ENCODE data around the gene CCL22.
A peak's percentile ranks its signal among the peaks of the same experiment; 100 is the strongest.
"Not testable (repeated sequence)": the region's sequence is repeated elsewhere in the genome, so short reads cannot be mapped to it uniquely, and the experiment has no call there.

CCL22 gene

GRCh38 chr16:57335366-57335765 lies 23.2 kb upstream of the CCL22 start:
- H3K4me3 ChIP-seq (ENCODE audit: low read length) = no peak overlapping the region
- no peak for DNase-seq (ENCODE audit: low read depth)
- TF ChIP-seq, protein P1, sequence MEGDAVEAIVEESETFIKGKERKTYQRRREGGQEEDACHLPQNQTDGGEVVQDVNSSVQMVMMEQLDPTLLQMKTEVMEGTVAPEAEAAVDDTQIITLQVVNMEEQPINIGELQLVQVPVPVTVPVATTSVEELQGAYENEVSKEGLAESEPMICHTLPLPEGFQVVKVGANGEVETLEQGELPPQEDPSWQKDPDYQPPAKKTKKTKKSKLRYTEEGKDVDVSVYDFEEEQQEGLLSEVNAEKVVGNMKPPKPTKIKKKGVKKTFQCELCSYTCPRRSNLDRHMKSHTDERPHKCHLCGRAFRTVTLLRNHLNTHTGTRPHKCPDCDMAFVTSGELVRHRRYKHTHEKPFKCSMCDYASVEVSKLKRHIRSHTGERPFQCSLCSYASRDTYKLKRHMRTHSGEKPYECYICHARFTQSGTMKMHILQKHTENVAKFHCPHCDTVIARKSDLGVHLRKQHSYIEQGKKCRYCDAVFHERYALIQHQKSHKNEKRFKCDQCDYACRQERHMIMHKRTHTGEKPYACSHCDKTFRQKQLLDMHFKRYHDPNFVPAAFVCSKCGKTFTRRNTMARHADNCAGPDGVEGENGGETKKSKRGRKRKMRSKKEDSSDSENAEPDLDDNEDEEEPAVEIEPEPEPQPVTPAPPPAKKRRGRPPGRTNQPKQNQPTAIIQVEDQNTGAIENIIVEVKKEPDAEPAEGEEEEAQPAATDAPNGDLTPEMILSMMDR (IDR thresholded peaks at IDR 0.05; ENCODE audit: insufficient read depth, low read depth, low read length, missing control alignments) = no peak

DNA sequence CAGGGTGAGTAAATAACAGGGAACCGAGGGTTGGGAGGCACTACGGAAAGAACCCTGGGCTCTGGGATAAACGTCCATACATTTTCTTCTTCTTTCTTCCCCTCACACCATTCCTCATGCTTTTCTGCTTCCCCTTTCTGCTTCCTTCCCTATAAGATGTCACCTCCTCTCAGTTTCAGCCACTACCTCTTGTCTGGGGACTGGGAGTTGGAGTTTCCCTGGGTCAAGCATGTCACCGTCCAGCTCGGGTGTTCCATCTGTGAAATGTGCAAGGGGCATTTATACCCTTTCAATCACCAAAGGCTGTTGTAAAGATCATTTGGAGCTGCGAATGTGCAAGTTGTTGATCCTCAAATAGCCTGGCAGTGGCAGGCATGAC lies 17.5 kb upstream of the CCL22 start:
- no peak overlapping the region for H3K4me3 ChIP-seq (ENCODE audit: low read length)
- TF ChIP-seq, protein P1 (IDR thresholded peaks at IDR 0.05; ENCODE audit: insufficient read depth, low read depth, low read length, missing control alignments) = no peak
- DNase-seq (ENCODE audit: low read depth) = no peak

DNA sequence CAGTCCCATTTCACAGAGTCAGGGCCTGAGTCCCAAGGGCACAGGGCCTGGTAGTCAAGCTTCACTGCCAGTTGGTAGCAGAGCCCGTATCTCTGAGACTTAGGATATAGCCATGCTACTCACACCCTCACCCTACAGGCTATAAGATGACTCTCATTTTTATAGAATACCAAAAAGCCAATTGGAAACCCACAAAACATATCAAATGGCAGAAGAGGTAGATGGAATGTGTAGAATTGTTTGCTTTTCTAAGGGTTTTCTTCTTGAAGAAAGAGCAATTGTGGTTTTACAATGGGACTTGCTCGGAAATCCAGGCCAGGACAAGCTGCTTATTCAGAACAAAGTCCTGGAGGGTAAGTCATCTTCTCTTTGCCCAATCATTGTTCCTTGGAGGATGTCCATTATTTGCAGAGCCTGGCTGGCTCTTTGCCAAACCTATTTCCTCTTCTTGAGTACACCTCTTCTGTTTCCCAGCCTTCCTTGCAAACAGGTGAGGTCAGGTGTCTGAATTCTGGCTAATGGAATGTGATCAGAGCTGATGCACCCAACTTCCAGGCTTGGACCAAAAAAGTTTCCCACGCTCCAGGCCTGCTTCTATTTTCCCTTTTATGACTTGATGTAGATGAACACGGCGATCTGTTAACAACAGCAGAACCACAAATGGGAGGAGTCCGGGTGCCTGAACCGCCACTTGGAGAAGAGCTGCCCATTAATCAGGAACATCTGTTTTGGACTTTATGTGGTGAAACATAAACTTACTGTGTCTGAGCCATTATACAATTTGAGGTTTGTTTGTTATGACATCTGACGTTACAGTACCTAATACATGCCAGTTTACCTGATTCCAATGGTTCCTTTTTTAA lies 16.9 kb upstream of the CCL22 start:
- DNase-seq (ENCODE audit: low read depth) = peak; percentile 100
- TF ChIP-seq, protein P1 (IDR thresholded peaks at IDR 0.05; ENCODE audit: insufficient read depth, low read depth, low read length, missing control alignments) = no peak
- H3K4me3 ChIP-seq (ENCODE audit: low read length) = no peak overlapping the region

DNA sequence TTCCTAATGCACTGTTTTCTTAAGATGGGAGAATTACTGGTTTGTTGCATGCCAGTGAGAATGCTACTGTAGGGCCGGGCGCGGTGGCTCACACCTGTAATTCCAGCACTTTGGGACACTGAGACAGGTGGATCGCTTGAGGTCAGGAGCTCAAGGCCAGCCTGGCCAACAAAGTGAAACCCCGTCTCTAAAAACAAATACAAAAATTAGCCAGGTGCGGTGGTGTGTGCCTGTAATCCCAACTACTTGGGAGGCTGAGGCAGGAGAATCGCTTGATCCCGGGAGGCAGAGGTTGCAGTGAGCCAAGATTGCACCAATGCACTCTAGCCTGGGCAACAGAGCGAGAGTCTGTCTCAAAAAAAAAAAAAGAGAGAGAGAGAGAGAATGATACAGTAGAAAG lies 16.0 kb upstream of the CCL22 start:
- H3K4me3 ChIP-seq (ENCODE audit: low read length); DNase-seq (ENCODE audit: low read depth): not testable (repeated sequence)

- no peak overlapping the region for H3K4me3 ChIP-seq (ENCODE audit: low read length)
- TF ChIP-seq, protein P1 (IDR thresholded peaks at IDR 0.05; ENCODE audit: insufficient read depth, low read depth, low read length, missing control alignments) = no peak
- DNase-seq (ENCODE audit: low read depth) = no peak
These were observed 15.4 kb upstream of the CCL22 start for GRCh38 chr16:57343221-57343620.

GRCh38 chr16:57344094-57344493 lies 14.5 kb upstream of the CCL22 start:
- H3K4me3 ChIP-seq (ENCODE audit: low read length); DNase-seq (ENCODE audit: low read depth): not testable (repeated sequence)

DNA sequence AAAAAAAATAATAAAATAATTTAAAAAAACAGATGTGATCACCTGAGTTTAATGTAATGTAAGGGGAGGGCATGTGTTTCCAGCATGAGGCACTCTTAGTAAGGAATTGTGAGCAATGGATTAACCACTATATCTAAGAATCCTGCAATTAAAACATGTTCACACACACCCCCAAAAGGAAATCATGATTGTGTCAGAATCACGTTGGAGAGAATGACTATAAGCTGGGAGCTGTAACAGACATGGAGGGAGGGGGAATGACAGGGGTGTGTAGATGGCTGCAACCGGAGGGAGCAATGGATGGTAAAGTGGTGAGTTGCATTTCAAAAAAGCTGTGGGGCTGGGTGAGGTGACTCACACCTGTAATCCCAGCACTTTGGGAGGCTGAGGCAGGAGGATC lies 13.6 kb upstream of the CCL22 start:
- TF ChIP-seq, protein P1 (IDR thresholded peaks at IDR 0.05; ENCODE audit: insufficient read depth, low read depth, low read length, missing control alignments) = no peak
- H3K4me3 ChIP-seq (ENCODE audit: low read length) = no peak overlapping the region
- DNase-seq (ENCODE audit: low read depth) = peak; percentile 67

GRCh38 chr16:57345666-57346204 lies 12.8 kb upstream of the CCL22 start:
- no peak for DNase-seq (ENCODE audit: low read depth)
- TF ChIP-seq, protein P1 (IDR thresholded peaks at IDR 0.05; ENCODE audit: insufficient read depth, low read depth, low read length, missing control alignments) = no peak
- no peak overlapping the region for H3K4me3 ChIP-seq (ENCODE audit: low read length)
